AG09319 (cell line): ENCODE data around the gene YAP1.
"Not testable (repeated sequence)": the region's sequence is repeated elsewhere in the genome, so short reads cannot be mapped to it uniquely, and the experiment has no call there.

Experiments used
- DNase-seq: peaks from one replicate; pipeline ENCODE4 v3.0.0-alpha.2; 2010; ENCODE audit warnings: low read depth; ENCODE audit errors: extremely low read depth
- TF ChIP-seq, protein P1 (sequence below): IDR thresholded peaks from 2 replicates; pipeline ENCODE4 v1.5.1; 2011; ENCODE audit warnings: low read depth, mild to moderate bottlenecking, inconsistent platforms, low read length, moderate library complexity

Gene YAP1

GRCh38 chr11:102254047-102254446, 143.8 kb downstream of the YAP1 start:
- TF ChIP-seq, protein P1, sequence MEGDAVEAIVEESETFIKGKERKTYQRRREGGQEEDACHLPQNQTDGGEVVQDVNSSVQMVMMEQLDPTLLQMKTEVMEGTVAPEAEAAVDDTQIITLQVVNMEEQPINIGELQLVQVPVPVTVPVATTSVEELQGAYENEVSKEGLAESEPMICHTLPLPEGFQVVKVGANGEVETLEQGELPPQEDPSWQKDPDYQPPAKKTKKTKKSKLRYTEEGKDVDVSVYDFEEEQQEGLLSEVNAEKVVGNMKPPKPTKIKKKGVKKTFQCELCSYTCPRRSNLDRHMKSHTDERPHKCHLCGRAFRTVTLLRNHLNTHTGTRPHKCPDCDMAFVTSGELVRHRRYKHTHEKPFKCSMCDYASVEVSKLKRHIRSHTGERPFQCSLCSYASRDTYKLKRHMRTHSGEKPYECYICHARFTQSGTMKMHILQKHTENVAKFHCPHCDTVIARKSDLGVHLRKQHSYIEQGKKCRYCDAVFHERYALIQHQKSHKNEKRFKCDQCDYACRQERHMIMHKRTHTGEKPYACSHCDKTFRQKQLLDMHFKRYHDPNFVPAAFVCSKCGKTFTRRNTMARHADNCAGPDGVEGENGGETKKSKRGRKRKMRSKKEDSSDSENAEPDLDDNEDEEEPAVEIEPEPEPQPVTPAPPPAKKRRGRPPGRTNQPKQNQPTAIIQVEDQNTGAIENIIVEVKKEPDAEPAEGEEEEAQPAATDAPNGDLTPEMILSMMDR = no peak
- DNase-seq = no peak

GRCh38 chr11:102256251-102256650, 146.0 kb downstream of the YAP1 start:
- TF ChIP-seq, protein P1 = no peak
- no peak for DNase-seq

- no peak for DNase-seq
- TF ChIP-seq, protein P1 = no peak
Observed at GRCh38 chr11:102260241-102260640, 150.0 kb downstream of the YAP1 start.

GRCh38 chr11:102263379-102264003, 153.2 kb downstream of the YAP1 start:
- TF ChIP-seq, protein P1 = no peak
- DNase-seq = no peak

GRCh38 chr11:102264704-102265103, 154.5 kb downstream of the YAP1 start:
- not testable (repeated sequence) for DNase-seq

DNA sequence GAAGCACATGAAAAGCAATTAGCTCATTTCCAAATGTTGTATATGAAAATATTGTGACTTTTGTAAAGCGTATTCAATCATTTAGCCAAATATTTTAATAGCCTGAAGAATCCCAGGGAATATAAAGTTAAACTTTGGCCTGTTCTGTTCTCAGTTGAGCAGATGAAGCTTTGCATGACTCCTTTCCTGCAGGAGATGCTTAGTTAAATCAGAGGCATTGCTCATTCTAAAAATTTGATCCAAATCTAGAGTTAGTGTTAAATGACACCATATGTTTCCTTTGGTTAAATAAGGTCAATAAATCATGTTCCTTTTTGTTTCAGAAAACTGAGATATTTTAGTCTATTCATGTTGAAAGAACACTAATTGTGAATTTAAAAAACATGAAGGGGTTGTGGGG, 155.9 kb downstream of the YAP1 start:
- TF ChIP-seq, protein P1 = no peak
- no peak for DNase-seq

- no peak for DNase-seq
Observed at GRCh38 chr11:102267609-102268008, 157.4 kb downstream of the YAP1 start.

More at GRCh38 chr11:102267609-102268008, 157.4 kb downstream of the YAP1 start:
- TF ChIP-seq, protein P1 = no peak
